HG03565 (cell line): ENCODE results near the gene ACAP2.
"Not testable (repeated sequence)": the region's sequence is repeated elsewhere in the genome, so short reads cannot be mapped to it uniquely, and the experiment has no call there.

ENCODE experiments used
- ATAC-seq: cut with Tn5 transposase; IDR thresholded peaks from one replicate; pipeline ENCODE4 v1.9.1; 2021; ENCODE audit warnings: mild to moderate bottlenecking, moderate library complexity; ENCODE audit not compliant: unreplicated experiment

Gene ACAP2

DNA sequence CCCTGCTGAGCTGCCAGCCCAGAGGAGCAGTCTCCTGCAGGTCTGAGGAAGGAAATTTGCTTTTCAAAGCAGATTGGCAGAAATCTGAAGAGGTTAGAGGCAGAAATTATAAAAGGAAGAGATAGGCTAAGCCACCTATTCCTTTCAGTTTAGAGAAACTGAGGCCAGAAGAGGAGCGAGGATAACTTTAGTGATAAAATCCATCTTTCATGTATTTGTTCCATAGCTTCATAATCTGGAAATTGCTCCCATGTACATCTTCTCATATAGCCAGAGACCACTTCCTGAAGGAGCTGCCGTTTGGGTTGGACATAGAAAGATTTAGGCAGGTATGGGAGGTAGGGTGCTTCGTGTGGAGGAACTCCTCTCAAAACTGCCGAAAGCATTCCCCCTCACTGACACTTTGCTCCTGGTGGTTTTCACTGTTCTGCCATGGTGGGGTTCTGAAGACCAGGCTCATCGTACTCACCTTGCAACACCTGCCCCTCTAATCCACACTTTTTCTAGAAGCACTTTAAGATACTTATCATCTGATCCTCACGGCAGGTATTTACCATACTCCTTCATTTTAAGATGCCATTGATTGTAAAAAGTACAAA lies 670 bp upstream of the ACAP2 start:
- no peak for ATAC-seq

DNA sequence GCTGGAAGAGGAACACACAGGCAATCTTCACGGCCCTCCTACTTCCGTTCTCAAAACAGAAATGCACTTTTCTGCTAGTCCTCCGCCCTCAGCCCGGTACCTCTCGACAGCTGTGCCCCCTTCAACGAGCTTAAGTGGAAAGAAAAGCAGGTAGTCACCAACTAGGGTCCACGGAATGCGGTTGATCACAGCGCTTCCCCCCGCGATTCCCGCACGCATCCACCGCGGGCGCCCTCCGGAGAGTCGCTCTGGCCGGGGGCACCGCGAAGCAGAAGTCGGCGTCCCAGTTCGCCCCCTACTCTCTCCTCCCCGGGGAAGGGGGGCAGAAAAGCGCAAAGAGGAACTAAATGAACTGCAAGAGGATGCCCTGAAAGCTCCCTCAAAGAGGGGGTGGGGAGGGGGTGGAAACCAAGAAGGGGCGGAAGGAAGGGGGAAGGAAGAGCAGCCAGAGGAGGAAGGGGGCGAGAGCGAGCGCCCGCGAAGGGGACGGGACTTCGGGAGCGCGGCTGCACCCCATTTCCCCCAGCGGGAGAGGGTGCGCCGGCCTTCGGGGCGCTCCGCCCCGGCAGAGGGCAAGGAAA lies 738 bp downstream of the ACAP2 start:
- ATAC-seq = no peak

DNA sequence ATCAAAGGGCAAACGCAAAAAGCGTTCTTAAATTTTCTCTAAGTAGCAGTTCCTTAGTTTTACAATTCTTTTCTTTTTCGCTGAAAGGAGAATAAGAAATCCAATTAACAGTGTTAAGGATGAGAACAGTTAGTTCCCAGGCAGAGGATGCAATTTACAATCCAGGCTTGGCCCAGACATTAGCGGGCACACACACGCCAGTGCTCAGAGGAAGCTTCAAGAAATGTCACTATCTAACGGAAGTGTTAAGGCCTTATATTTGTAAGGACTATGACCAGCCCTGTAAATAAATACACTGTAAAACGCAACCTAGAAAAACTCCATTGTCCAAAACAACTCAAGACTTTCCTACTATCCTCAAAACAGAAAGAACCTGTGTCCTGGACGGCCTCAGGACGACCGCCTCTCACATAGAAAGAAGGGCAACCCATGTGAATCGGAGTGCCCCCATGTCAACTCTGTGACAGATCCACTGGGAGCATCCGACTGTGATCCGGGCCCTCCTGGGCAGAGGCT lies 1.3 kb downstream of the ACAP2 start:
- ATAC-seq = no peak

DNA sequence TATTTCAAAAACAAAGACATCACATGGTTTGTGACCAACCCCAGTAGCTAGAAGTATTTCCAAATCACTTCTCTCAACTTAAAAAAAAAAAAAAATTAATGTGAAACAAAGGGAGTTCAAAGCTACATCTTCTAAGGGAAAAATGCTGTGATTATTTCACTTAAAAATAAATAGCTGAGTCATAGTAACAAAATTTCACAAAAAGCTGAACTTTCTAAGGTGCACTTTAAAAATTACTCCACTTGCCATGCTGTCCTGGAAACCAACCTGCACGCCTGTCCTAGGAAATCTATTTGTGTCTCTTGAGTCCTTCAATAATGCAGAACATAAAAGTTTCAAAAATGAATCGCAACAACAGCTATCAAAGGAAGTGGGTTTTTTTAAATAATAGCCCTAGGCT lies 1.8 kb downstream of the ACAP2 start:
- no peak for ATAC-seq

DNA sequence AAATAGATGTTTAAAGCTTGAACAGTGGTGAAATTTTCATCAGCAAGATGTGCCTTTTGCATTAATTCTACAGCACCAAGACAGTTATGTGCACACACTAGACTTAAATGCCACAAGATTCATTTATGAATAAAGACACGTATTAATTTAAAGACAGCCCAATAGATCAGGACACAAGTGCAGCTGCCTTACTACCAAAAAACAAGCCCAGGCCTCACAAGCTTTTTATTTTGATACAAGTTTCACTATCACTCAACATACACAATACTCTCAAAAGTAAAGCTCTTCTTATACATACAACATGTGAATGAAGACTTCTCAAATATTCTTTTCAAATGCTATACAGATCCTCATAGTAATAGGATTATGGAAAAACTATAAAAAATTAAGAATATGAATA lies 2.4 kb downstream of the ACAP2 start:
- no peak for ATAC-seq

DNA sequence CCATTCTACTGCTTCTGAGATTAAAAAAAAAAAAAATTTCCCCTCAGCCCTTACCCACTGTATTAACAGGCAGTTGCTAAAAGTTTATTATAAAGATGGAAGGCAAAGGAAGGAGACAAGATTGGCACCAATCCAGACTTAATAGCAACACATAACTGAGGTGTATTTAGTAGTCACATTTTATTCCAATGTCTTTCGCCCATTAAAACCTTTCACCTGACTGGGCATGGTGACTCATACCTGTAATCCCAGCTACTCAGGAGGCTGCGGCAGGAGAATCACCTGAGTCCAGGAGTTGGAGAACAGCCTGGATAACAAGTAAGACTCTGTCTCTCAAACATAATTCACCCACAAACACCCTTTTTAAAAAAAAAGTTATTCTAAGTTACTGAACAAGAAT lies 4.4 kb downstream of the ACAP2 start:
- ATAC-seq = no peak

DNA sequence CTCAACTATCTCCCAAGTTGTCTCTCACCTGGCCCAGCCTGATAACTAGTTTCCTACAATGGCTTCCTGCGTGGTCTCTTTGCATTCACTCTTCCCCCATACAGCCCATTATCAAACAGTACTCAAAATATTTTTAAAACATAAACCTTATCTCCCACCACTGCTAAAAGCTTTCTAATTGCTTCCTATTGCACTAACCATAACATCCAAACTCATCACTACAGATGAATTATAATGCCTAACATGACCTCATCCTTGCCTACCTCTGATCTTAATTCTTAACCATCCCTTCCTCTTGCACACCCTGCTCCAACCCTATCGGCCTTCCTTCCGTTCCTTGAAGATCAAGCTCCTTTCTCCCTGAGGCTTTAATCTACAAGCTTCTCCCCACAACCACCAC lies 17.0 kb downstream of the ACAP2 start:
- ATAC-seq = no peak

DNA sequence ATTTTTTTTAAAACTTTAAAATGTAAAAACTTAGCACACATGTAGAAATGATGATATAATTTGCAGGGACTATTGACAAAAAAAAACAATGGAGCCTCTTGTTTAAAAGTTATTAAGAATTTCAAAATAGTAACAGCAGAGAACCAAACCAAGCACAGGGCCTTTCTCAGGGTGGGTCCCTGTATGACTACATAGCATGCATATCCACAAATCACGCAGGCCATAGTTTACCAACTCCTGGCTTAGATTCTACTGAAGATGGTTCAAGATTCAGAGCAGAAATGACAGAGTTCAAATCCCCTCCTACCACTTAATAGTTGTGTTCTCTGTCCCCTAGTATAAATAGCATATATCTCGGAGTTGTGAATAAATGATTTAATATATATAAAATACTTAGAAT lies 19.0 kb downstream of the ACAP2 start:
- no peak for ATAC-seq

DNA sequence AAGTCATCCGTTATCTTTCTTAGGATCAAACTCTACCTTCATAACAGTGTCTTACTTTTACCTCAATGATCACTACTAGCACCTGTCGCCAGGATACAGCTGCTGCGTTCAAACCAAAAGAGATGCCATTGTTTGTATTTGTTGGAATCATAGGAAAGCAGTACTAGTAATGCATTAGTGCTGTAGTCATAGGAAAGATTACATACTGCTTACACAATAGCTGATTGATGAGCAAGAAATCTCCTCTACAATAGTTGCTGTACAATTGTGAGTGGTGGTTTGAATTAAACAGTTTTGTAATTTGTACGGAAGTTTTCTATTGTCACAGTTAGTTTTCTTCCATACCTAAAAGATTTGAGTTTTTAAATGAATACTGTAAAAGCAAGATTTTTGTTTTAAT lies 21.4 kb downstream of the ACAP2 start:
- ATAC-seq = no peak

DNA sequence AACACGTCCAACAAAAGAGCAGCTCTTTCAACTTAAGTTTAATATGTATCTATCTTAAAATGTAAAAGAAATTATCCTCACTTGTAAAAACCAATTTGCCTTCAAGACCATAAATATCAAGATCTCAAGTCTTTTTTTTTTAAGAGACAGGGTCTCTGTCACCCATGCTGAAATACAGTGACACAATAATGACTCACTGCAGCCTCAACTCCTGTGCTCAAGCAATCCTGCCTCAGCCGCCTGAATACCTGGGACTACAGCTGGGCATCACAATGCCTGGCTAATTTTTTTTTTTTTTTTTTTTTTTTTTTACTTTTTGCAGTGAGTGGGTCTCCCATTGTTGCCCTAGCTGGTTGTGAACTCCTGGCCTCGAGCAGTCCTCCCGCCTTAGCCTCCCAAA lies 26.0 kb downstream of the ACAP2 start:
- ATAC-seq = no peak

DNA sequence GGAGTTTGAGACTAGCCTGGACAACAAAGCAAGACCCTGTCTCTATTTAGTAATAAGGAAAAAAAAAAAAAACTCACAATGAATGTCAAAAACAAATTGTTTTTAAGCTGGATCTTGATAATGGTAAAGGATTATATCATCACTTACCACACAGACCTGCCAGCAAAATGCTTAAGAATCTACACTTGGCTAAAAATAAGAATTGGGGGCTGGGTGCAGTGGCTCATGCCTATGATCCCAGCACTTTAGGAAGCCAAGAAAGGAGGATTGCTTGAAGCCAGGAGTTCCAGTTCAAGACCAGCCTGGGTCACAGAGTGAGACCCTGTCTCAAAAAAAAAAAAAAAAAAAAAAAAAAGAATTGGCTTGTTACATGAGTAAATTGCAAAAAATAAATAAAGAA lies 31.0 kb downstream of the ACAP2 start:
- no peak for ATAC-seq

DNA sequence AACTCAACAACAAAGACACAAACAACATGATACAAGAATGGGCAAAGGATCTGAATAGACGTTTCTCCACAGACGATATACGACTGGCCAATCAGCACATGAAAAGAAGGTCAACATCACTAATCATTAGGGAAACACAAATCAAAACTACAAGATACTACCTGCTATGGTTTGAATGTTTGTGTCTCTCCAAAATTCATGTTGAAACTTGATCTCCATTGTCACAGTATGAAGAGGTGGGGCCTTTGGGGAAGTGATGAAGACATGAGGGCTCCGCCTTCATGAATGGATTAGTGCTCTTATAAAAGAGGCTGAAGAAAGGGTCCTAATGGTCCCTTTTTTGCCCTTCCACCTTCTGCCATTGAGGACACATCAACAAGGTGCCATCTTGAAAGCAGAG lies 32.3 kb downstream of the ACAP2 start:
- no peak for ATAC-seq

DNA sequence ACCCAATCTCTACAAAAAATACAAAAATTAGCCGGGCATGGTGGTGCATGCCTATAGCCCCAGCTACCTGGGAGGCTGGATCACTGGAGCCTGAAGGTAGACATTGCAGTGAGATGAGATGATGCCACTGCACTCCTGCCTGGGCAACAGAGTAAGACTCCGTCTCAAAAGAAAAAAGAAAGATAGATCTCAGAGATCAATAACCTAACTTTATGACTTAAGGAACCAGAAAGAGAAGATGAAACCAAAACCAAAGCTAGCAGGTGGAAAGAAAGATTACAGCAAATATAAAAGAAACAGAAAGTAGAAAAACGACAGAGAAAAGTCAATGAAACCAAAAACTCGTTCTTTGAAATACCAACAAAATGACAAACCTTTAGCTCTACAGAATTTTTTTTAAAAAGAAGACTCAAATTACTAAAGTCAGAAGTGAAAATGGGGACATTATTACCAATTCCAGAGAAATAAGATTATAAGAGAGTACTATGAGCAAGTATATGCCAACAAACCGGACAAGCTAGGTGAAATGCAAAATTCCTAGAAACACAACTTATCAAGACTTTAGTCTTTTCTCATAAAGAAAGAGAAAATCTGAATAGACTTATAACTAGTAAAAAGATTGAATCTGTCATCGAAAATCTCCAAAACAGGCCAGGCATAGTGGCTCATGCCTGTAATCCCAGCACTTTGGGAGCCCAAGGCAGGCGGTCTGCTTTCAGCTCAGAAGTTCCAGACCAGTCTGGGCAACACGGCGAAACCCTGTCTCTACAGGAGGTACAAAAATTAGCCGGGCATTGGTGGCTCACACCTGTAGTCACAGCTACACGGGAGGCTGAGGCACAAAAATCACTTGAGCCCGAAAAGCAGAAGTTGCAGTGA lies 35.0 kb downstream of the ACAP2 start:
- ATAC-seq = no peak

DNA sequence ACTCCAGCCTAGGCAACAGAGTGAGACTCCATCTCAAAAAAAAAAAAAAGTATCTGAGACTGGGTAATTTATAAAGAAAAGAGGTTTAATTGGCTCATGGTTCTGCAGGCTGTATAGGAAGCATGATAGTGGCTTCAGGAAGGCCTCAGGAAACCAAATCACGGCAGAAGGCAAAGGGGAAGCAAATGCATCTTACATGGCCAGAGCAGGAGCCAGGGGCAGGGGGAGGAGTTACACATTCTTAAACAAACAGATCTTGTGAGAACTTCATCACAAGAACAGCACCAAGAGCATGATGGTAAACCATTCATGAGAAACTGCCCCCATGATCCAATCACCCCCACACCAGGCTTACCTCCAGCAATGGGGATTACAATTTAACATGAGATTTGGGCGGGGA lies 37.2 kb downstream of the ACAP2 start:
- no peak for ATAC-seq

DNA sequence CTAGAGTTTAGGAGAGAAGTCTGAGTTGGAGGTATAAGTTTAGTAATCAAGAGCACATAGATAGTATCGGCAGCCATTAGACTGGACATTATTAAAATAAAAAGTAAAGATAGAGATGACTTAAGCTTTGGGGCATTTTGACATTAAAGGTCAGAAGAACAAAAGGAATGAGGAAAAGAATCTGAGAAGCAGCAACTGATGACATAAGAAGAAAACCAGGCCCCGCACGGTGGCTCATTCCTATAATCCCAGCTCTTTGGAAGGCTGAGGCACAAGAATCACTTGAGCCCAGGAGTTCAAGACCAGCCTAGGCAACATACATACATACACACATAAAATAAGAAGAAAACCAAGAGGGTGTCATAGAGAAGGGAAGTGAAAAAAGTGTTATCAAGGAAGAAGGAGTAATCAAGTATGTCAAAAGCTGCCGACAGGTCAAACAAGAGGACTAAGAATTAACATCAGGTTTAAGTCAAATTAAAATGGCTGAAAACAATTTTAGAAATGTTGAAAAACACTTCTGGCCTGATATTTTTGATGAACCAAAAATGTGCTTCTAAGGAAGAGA lies 38.9 kb downstream of the ACAP2 start:
- ATAC-seq = no peak

DNA sequence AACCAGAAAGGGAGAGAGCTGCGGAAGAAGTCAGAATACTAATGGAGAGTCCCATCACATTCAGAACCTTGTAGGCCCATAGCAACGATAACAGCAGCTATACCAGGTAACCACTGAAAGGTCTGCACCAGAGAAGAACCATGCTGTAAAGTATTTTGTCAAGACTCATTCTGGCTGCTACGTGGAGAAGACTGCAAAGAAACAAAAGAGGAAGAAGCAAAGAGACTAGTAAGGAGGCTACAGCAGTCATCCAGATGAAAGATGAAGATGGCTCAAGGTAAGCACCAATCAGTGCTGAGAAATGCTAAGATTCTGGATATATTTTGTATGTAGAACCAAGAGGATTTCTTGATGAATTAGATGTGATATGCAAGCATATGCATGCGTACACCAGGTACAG lies 39.6 kb downstream of the ACAP2 start:
- no peak for ATAC-seq

DNA sequence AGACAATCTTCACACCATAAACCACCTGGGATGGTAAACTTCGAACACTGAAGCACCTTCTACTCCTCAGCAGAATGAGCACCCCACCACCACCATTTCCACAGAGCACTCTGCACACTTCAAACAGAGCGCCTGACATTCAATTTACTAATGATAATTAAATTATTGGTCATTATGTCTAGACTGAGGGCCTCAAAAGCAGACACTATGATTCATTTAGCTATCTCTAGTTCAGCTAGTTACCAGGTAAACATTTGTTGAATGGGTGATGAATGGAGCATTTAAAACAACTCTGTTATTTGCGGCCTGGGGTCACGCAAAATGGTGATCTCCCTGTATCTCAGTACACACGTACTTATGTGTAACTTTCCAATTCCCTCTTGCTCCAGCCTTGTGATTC lies 40.9 kb downstream of the ACAP2 start:
- no peak for ATAC-seq

DNA sequence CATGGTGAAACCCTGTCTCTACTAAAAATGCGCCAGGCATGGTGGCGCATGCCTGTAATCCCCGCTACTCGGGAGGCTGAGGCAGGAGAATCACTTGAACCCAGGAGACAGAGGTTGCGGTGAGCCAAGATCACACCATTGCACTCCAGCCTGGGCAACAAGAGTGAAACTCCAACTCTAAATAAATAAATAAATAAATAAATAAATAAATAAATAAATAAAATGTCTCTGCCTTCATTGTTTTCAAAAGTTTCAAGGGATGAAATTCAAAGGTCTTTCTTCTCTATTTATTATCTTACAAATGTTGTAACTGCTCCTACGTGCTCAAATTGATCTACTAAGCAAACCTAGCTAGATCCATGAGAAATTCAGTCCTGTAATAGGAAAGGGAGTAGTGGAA lies 44.4 kb downstream of the ACAP2 start:
- not testable (repeated sequence) for ATAC-seq

DNA sequence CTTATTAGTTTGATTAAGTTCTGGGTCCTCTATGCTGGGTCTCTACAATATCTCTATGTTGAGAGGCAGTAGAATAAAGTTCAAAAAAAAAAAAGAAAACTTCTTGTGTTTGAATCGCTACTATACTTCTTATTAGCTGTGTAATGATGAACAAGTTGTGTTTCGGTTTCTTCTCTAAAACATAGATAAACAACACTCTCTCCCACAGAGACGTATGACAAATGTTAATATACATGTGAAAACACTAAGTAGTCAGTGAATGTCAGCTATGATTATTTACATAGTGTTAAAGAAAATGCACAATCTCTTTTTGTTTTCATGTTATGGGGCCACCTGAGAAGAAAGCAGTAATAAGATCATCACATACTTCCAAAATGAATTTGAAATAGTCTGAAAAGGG lies 45.3 kb downstream of the ACAP2 start:
- ATAC-seq = no peak

DNA sequence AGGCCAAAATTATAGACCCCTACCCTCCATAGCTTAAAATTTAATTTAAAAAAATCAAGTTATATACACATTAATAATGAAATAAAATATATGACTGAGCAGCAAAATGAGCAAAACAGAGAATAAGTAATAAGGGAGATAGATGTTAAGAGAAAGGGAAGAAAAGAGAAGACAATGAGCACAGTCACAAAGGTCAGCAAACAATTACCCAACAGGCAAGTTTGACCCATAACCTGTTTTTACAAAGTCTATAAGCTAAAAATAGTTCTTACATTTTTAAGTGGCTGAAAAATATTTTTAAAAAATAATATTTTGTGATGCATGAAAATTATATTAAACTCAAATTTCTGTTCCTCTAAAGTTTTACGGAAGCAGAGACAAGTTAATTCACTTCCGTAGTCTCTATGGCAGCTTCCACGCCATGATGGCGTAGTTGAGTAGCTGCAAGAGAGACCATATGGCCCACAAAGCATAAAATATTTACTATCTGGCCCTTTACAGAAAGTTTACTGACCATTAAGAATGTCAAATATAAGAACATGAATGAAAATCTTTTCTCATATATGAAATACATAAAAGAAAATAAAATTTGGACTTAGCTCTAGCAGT lies 47.5 kb downstream of the ACAP2 start:
- no peak for ATAC-seq

DNA sequence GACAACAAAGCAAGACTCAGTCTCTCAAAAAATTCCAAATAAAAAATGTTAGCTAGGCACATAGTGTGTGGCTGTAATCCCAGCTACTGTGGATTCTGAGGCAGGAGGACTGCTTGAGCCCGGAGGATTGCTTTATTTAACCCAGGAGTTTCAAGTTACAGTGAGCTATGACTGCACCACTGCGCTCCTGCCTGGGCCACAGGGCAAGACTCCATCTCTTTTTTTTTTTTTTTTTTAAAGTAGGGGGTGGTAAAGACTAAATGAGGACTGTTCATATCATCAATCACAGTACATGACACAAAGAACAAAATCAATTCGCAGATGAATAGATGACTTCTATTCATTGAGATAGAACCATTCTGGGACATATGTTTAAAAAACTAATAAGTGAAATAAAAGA lies 48.1 kb downstream of the ACAP2 start:
- no peak for ATAC-seq
